Measurements from ENCODE around the gene EFCAB11.

EFCAB11 gene

DNA sequence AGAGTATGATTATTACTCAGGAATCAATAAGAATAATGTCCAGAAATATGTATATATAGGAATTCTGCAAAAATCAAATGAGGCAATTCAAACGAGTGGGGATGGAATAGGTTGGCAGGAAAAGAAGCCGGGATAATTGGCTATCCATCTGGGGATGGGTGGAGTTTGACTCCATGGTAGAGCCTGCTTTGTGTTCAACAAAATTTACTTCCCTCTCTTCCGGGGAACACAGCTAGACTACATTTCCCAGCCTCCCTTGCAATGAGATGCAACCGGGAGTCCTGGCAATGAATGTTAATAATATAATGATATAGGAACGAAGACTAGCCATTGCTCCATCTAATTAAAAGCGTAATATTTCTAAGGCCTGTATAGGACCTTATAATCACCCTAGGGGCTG is 146.6 kb downstream of the EFCAB11 start:
- no peak for DNase-seq (ENCODE audit: low read depth in 1 of 2, low spot score in 1 of 2)
- TF ChIP-seq SPI1 (IDR thresholded peaks at IDR 0.05; ENCODE audit: borderline replicate concordance, low read depth) (no peak), POLR2AphosphoS5 (IDR thresholded peaks at IDR 0.05; ENCODE audit: low read depth) (no peak), GABPA (IDR thresholded peaks at IDR 0.05; ENCODE audit: low read depth) (no peak)
- TF ChIP-seq, protein P1, sequence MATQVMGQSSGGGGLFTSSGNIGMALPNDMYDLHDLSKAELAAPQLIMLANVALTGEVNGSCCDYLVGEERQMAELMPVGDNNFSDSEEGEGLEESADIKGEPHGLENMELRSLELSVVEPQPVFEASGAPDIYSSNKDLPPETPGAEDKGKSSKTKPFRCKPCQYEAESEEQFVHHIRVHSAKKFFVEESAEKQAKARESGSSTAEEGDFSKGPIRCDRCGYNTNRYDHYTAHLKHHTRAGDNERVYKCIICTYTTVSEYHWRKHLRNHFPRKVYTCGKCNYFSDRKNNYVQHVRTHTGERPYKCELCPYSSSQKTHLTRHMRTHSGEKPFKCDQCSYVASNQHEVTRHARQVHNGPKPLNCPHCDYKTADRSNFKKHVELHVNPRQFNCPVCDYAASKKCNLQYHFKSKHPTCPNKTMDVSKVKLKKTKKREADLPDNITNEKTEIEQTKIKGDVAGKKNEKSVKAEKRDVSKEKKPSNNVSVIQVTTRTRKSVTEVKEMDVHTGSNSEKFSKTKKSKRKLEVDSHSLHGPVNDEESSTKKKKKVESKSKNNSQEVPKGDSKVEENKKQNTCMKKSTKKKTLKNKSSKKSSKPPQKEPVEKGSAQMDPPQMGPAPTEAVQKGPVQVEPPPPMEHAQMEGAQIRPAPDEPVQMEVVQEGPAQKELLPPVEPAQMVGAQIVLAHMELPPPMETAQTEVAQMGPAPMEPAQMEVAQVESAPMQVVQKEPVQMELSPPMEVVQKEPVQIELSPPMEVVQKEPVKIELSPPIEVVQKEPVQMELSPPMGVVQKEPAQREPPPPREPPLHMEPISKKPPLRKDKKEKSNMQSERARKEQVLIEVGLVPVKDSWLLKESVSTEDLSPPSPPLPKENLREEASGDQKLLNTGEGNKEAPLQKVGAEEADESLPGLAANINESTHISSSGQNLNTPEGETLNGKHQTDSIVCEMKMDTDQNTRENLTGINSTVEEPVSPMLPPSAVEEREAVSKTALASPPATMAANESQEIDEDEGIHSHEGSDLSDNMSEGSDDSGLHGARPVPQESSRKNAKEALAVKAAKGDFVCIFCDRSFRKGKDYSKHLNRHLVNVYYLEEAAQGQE (IDR thresholded peaks at IDR 0.05; ENCODE audit: insufficient replicate concordance, low read depth): no peak
- TF ChIP-seq, protein P2, sequence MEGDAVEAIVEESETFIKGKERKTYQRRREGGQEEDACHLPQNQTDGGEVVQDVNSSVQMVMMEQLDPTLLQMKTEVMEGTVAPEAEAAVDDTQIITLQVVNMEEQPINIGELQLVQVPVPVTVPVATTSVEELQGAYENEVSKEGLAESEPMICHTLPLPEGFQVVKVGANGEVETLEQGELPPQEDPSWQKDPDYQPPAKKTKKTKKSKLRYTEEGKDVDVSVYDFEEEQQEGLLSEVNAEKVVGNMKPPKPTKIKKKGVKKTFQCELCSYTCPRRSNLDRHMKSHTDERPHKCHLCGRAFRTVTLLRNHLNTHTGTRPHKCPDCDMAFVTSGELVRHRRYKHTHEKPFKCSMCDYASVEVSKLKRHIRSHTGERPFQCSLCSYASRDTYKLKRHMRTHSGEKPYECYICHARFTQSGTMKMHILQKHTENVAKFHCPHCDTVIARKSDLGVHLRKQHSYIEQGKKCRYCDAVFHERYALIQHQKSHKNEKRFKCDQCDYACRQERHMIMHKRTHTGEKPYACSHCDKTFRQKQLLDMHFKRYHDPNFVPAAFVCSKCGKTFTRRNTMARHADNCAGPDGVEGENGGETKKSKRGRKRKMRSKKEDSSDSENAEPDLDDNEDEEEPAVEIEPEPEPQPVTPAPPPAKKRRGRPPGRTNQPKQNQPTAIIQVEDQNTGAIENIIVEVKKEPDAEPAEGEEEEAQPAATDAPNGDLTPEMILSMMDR (IDR thresholded peaks at IDR 0.05; ENCODE audit: insufficient read depth, low read length): no peak
- no peak overlapping the region for H3K27ac ChIP-seq (replicated peaks)
- H3K27me3 ChIP-seq (ENCODE audit: insufficient read depth, poor library complexity, severe bottlenecking): no peaks in the 10 kb centered on the region
- no peak overlapping the region for H3K4me3 ChIP-seq (replicated peaks; ENCODE audit: insufficient read depth, low read length)

DNA sequence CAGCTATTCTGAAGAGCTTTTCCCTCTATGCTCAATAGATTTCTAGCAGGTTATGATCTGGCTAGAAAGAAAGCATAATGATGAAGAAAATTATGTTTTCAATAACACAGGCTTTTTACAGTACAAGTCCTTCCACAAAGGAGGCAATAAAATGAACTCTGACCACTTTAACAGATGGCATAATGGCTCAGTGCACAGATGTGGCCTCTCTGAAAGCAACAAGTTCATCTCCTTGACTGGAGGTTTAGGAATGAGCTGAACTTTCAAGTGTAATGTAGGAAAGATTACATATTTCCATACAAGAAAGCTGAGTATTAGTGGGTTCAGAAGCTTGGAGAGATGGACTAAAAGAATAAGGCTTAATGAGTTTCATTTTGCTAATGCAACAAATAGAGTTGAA is 147.4 kb downstream of the EFCAB11 start:
- no peak overlapping the region for H3K4me3 ChIP-seq (replicated peaks; ENCODE audit: insufficient read depth, low read length)
- TF ChIP-seq, protein P2 (IDR thresholded peaks at IDR 0.05; ENCODE audit: insufficient read depth, low read length): no peak
- TF ChIP-seq POLR2AphosphoS5 (IDR thresholded peaks at IDR 0.05; ENCODE audit: low read depth): no peak
- no peak for TF ChIP-seq GABPA (IDR thresholded peaks at IDR 0.05; ENCODE audit: low read depth)
- TF ChIP-seq, protein P1 (IDR thresholded peaks at IDR 0.05; ENCODE audit: insufficient replicate concordance, low read depth): no peak
- no peak for TF ChIP-seq SPI1 (IDR thresholded peaks at IDR 0.05; ENCODE audit: borderline replicate concordance, low read depth)
- H3K27me3 ChIP-seq (ENCODE audit: insufficient read depth, poor library complexity, severe bottlenecking): no peaks in the 10 kb centered on the region
- H3K27ac ChIP-seq (replicated peaks): no peak overlapping the region
- DNase-seq (ENCODE audit: low read depth in 1 of 2, low spot score in 1 of 2): no peak

DNA sequence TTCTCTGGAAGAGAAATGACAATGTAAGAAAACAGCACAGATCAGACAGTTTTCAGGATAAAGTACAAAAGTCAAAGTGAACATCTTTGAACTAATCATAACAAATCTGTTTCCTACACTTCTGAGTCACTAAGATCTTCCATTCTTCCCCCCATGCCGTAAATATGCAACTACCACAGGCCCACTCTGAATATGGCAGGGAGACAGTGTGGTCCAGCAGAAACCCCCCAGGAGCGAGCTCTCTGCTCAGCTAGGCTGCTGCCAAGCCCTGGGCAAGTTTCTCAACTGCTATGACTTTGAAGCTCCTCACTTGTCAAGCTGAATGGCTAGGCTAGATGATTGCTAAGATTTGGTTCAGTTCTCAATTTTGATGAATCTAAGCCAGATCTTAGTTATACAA is 148.1 kb downstream of the EFCAB11 start:
- no peaks in the 10 kb centered on the region for H3K27me3 ChIP-seq (ENCODE audit: insufficient read depth, poor library complexity, severe bottlenecking)
- no peak overlapping the region for H3K27ac ChIP-seq (replicated peaks)
- TF ChIP-seq, protein P1 (IDR thresholded peaks at IDR 0.05; ENCODE audit: insufficient replicate concordance, low read depth): no peak
- no peak for TF ChIP-seq GABPA (IDR thresholded peaks at IDR 0.05; ENCODE audit: low read depth)
- TF ChIP-seq, protein P2 (IDR thresholded peaks at IDR 0.05; ENCODE audit: insufficient read depth, low read length): no peak
- TF ChIP-seq SPI1 (IDR thresholded peaks at IDR 0.05; ENCODE audit: borderline replicate concordance, low read depth): no peak
- no peak for TF ChIP-seq POLR2AphosphoS5 (IDR thresholded peaks at IDR 0.05; ENCODE audit: low read depth)
- no peak for DNase-seq (ENCODE audit: low read depth in 1 of 2, low spot score in 1 of 2)
- no peak overlapping the region for H3K4me3 ChIP-seq (replicated peaks; ENCODE audit: insufficient read depth, low read length)
